HCT116 (cell line): ENCODE measurements around the gene RBM20. TPM values are rescaled to one million over a fixed set of nuclear protein-coding genes. Genes with fewer than 3 reads are reported as not detected.
A peak's percentile ranks its signal among the peaks of the same experiment; 100 is the strongest.

Source experiments
- ATAC-seq: fragments of 200-7000 bp; cut with Tn5 transposase; 2 replicates; pipeline ENCODE4 v1.9.1; 2020; ENCODE audit warnings: mild to moderate bottlenecking, moderate library complexity
- BruUV-seq: library from RNA; stranded (reverse); fragments of 400-500 nt; replicated peaks from 2 replicates; lab custom pipeline; 2021; lab: Mats Ljungman, UMichigan
- CTCF ChIA-PET: fragments of 300-600 bp; sonication (Branson Sonifier 250); formaldehyde crosslinking; loops from one replicate; lab custom pipeline; 2021; ENCODE audit warnings: antibody characterized with exemption; lab: Charles Lee
- POLR2A ChIA-PET: fragments of 300-600, 350-600 bp; sonication (Branson Sonifier 250); formaldehyde crosslinking; loops from one replicate; lab custom pipeline; 2021; ENCODE audit warnings: antibody characterized with exemption; lab: Charles Lee
- RAD21 ChIA-PET, 2 experiments: fragments of 300-600 bp; sonication (Branson Sonifier 250); formaldehyde crosslinking; loops; one replicate each; lab custom pipeline; 2023; ENCODE audit warnings: low total read pairs in 2 of 2; ENCODE audit not compliant: uncharacterized antibody in 2 of 2, unreplicated experiment in 2 of 2, low non-redundant PET in 1 of 2; lab: Charles Lee
- DNase-seq: peaks from one replicate; pipeline ENCODE4 v3.0.0-alpha.2; 2010; ENCODE audit warnings: low read depth, low spot score
- H2AFZ ChIP-seq: fragments of 200-600 bp; shearing (Covaris generic), sonication (generic); 2 replicates; pipeline ENCODE4 v1.6.1; 2017; ENCODE audit warnings: low read depth, mixed run types, mixed read lengths, antibody characterized with exemption, low read length; ENCODE audit not compliant: poor library complexity, severe bottlenecking
- H3K27ac ChIP-seq: 2 replicates; pipeline ENCODE4 v1.5.1; 2012; ENCODE audit warnings: low read depth, low read length
- H3K27me3 ChIP-seq: fragments of 200-600 bp; sonication (generic); 2 replicates; pipeline ENCODE4 v1.6.1; 2016; ENCODE audit warnings: mixed run types, low read length, mixed read lengths; ENCODE audit not compliant: insufficient read depth
- H3K36me3 ChIP-seq, 2 experiments: fragments of 200-500 bp in 1 of 2; fragments of 200-600 bp in 1 of 2; sonication (Bioruptor generic) in 1 of 2; sonication (generic) in 1 of 2; 2 replicates each; pipeline versions ENCODE4 v1.5.1 to v1.6.1; 2014 to 2016; ENCODE audit warnings: low read length in 2 of 2, inconsistent platforms in 1 of 2, mixed read lengths in 1 of 2, mixed run types in 1 of 2; ENCODE audit not compliant: insufficient read depth in 2 of 2, control insufficient read depth in 1 of 2
- H3K4me1 ChIP-seq, 2 experiments: fragments of 200-600 bp in 1 of 2; sonication (generic) in 1 of 2; 2 replicates each; pipeline versions ENCODE4 v1.5.1 to v1.6.1; 2012 to 2017; ENCODE audit warnings: low read length in 2 of 2, inconsistent platforms in 1 of 2, mild to moderate bottlenecking in 1 of 2, mixed read lengths in 1 of 2, mixed run types in 1 of 2, moderate library complexity in 1 of 2; ENCODE audit not compliant: insufficient read depth in 2 of 2, control insufficient read depth in 1 of 2
- H3K4me2 ChIP-seq: fragments of 200-600 bp; sonication (generic); 2 replicates; pipeline ENCODE4 v1.6.1; 2017; ENCODE audit warnings: mixed run types, low read length, mixed read lengths
- H3K4me3 ChIP-seq, 2 experiments: fragments of 200-600 bp in 1 of 2; sonication (generic) in 1 of 2; replicated peaks in 1 of 2; 2 replicates each; pipeline ENCODE4 v1.5.1; 2011 to 2016; ENCODE audit warnings: low read length in 2 of 2, control low read depth in 1 of 2, low read depth in 1 of 2, mild to moderate bottlenecking in 1 of 2, mixed read lengths in 1 of 2, mixed run types in 1 of 2
- H3K79me2 ChIP-seq: fragments of 200-600 bp; sonication (generic); 2 replicates; pipeline ENCODE4 v1.6.1; 2017; ENCODE audit warnings: mild to moderate bottlenecking, mixed run types, low read length, moderate library complexity, mixed read lengths; ENCODE audit not compliant: insufficient read depth
- H3K9ac ChIP-seq: fragments of 200-600 bp; sonication (generic); 2 replicates; pipeline ENCODE4 v1.6.1; 2016; ENCODE audit warnings: low read length, mixed read lengths
- H3K9me2 ChIP-seq: fragments of 200-600 bp; sonication (generic), shearing (Covaris generic); 2 replicates; pipeline ENCODE4 v1.6.1; 2017; ENCODE audit warnings: mixed run types, mild to moderate bottlenecking, moderate library complexity; ENCODE audit not compliant: insufficient read depth
- H3K9me3 ChIP-seq, 2 experiments: fragments of 200-500 bp in 1 of 2; fragments of 200-600 bp in 1 of 2; sonication (Bioruptor generic) in 1 of 2; sonication (generic) in 1 of 2; 2 replicates each; pipeline ENCODE4 v1.6.1; 2014 to 2017; ENCODE audit warnings: low read length in 2 of 2, mixed read lengths in 2 of 2, inconsistent platforms in 1 of 2, low read depth in 1 of 2, mild to moderate bottlenecking in 1 of 2, mixed run types in 1 of 2, moderate library complexity in 1 of 2; ENCODE audit not compliant: control insufficient read depth in 1 of 2, insufficient read depth in 1 of 2
- H4K20me1 ChIP-seq: fragments of 200-600 bp; sonication (generic), shearing (Covaris generic); 2 replicates; pipeline ENCODE4 v1.6.1; 2017; ENCODE audit warnings: mixed run types, mild to moderate bottlenecking, moderate library complexity; ENCODE audit not compliant: insufficient read depth
- ATF3 ChIP-seq: IDR thresholded peaks from 2 replicates; pipeline ENCODE4 v1.6.1; 2012
- CBX3 ChIP-seq: IDR thresholded peaks from 2 replicates; pipeline ENCODE4 v1.6.1; 2012; ENCODE audit warnings: low read depth
- CTCF ChIP-seq, 3 experiments: fragments of 200-600 bp in 1 of 3; sonication (generic) in 1 of 3; IDR thresholded peaks in 2 of 3; conservative IDR thresholded peaks in 1 of 3; 2 replicates each; pipeline ENCODE4 v1.5.1; 2012 to 2017; ENCODE audit warnings: low read depth in 2 of 3, low read length in 2 of 3, antibody characterized with exemption in 1 of 3, borderline replicate concordance in 1 of 3, control low read depth in 1 of 3, mild to moderate bottlenecking in 1 of 3, mixed read lengths in 1 of 3, mixed run types in 1 of 3, moderate library complexity in 1 of 3; ENCODE audit not compliant: insufficient read depth in 1 of 3
- EGR1 ChIP-seq: IDR thresholded peaks from 2 replicates; pipeline ENCODE4 v1.6.1; 2012; ENCODE audit warnings: low read depth
- ELF1 ChIP-seq: IDR thresholded peaks from 2 replicates; pipeline ENCODE4 v1.6.1; 2012; ENCODE audit warnings: low read depth, borderline replicate concordance
- JUND ChIP-seq: IDR thresholded peaks from 2 replicates; pipeline ENCODE4 v1.6.1; 2012
- POLR2A ChIP-seq: IDR thresholded peaks from 2 replicates; pipeline ENCODE4 v1.7.0; 2011; ENCODE audit warnings: borderline replicate concordance; ENCODE audit not compliant: insufficient read depth, insufficient read length; ENCODE audit errors: extremely low read depth
- POLR2AphosphoS5 ChIP-seq: IDR thresholded peaks from 2 replicates; pipeline ENCODE4 v1.6.1; 2011; ENCODE audit warnings: mild to moderate bottlenecking, low read depth, low read length, moderate library complexity
- RAD21 ChIP-seq: IDR thresholded peaks from 2 replicates; pipeline ENCODE4 v1.6.1; 2012; ENCODE audit warnings: low read depth, mild to moderate bottlenecking
- SIN3A ChIP-seq: IDR thresholded peaks from 2 replicates; pipeline ENCODE4 v1.6.1; 2012; ENCODE audit warnings: low read depth
- SP1 ChIP-seq: IDR thresholded peaks from 2 replicates; pipeline ENCODE4 v1.6.1; 2012; ENCODE audit warnings: low read depth
- TCF7L2 ChIP-seq: IDR thresholded peaks from 2 replicates; pipeline ENCODE4 v1.7.0; 2011; ENCODE audit warnings: borderline replicate concordance, inconsistent platforms; ENCODE audit not compliant: insufficient read depth, insufficient read length; ENCODE audit errors: extremely low read depth
- intact Hi-C: fragments of 100-400 bp; cut with micrococcal nuclease; formaldehyde crosslinking; loops from 2 replicates; pipeline ENCODE4 v1.10.0; 2022
- total RNA-seq: library from RNA; stranded (reverse); gene quantifications from one replicate; pipeline ENCODE4 v1.2.1, GENCODE V29; 2021; ENCODE audit not compliant: unreplicated experiment
- TF ChIP-seq, protein P1 (sequence below): IDR thresholded peaks from 2 replicates; pipeline ENCODE4 v1.6.1; 2012

RBM20 gene
- total RNA-seq, 1 experiment from 2014 or later: 2.0 TPM

GRCh38 chr10:110730345-110731050, 86.4 kb downstream of the RBM20 start (continued):
- TF ChIP-seq CBX3 (no peak), SIN3A (no peak)

DNA sequence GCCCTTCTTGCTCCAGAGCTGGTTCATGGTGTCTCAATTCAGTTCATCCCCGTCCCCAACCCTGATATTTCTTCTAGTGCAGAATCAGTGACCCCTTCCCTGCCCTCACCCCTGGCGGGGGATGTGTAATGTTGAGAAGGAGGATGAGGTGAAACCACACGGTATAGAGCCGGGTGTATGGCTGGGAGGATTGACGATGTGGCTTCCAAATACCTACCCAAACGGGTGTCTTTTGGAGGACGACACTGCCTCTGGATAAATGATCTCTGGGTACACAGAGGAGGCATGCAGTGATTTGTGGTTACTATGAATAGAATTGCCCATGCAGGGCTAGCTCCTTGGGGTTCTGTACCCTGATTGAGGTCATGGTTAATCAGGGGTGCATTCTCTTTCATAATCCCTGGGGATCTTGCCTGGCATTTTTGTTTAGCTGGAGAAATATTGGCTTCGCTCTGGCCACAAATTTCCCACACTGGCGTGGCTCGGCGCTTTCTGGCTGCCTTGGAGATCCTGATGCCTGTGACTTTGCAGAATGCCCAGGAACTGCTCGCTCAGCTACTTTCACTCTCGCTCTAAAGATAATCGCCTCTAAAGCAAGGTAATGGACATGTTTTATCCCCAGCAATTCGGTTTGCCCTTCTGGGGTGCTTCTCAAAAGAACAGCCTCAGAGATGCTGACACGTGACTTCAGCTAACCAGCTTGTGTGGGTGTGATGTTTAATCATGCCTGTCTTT, 89.2 kb downstream of the RBM20 start:
- ChIA-PET POLR2A (no interaction called here), CTCF (interaction anchor here (1.0 kb wide), 1 partner anchor 13 kb away, joined by 4 read pairs; no protein-coding TSS in a partner anchor), RAD21 (no interaction called here)
- H3K79me2 ChIP-seq: no peaks in the 10 kb centered on the region
- no peak for ATAC-seq
- peak overlapping the region; percentile 4; the same call in 1 of the 2 replicates for H3K4me2 ChIP-seq
- DNase-seq: no peak
- H3K36me3 ChIP-seq: no peaks in the 10 kb centered on the region
- H4K20me1 ChIP-seq: no peaks in the 10 kb centered on the region
- H3K4me3 ChIP-seq: no peak overlapping the region; a peak in 1 of 4 replicates
- no peaks in the 10 kb centered on the region for H3K9me3 ChIP-seq
- intact Hi-C loops: no loop called here
- no peaks in the 10 kb centered on the region for H3K9me2 ChIP-seq
- H3K27ac ChIP-seq: no peak overlapping the region
- H3K4me1 ChIP-seq: no peaks in the 10 kb centered on the region
- no peak overlapping the region for H3K9ac ChIP-seq
- BruUV-seq: no TSS peak
- TF ChIP-seq POLR2A: no peak
- no peak for TF ChIP-seq JUND
- H2AFZ ChIP-seq: no peak overlapping the region
- peaks cover 39% of the 10 kb centered on the region for H3K27me3 ChIP-seq

GRCh38 chr10:110735620-110736027, 91.5 kb downstream of the RBM20 start:
- BruUV-seq: no TSS peak
- POLR2A ChIA-PET: interaction anchor here (0.8 kb wide), 1 partner anchor 11 kb away, joined by 3 read pairs; no protein-coding TSS in a partner anchor
- Histone ChIP-seq H4K20me1 (no peaks in the 10 kb centered on the region), H3K4me1 (peaks cover 6 to 14% of the 10 kb centered on the region in 2 experiments; a peak in 3 of 4 replicates), H3K27ac (no peak overlapping the region), H3K4me2 (no peak overlapping the region), H3K9ac (no peak overlapping the region), H3K9me3 (no peaks in the 10 kb centered on the region), H3K79me2 (no peaks in the 10 kb centered on the region), H3K36me3 (no peaks in the 10 kb centered on the region), H3K4me3 (no peak overlapping the region), H3K9me2 (no peaks in the 10 kb centered on the region), H2AFZ (no peak overlapping the region), H3K27me3 (peaks cover 36% of the 10 kb centered on the region)
- RAD21 ChIA-PET: no interaction called here
- intact Hi-C loops: loop anchor here (5.0 kb wide), 1 partner anchor 123 kb away; no protein-coding TSS in a partner anchor
- ATAC-seq: no peak
- CTCF ChIA-PET: no interaction called here
- no peak for DNase-seq
- TF ChIP-seq, protein P1, sequence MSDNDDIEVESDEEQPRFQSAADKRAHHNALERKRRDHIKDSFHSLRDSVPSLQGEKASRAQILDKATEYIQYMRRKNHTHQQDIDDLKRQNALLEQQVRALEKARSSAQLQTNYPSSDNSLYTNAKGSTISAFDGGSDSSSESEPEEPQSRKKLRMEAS: no peak
- TF ChIP-seq SP1 (no peak), ELF1 (no peak), RAD21 (no peak), TCF7L2 (no peak), SIN3A (no peak), POLR2AphosphoS5 (no peak), CTCF (IDR thresholded peaks at IDR 0.05 in 2 of 3, conservative IDR thresholded peaks at IDR 0.05 in 1 of 3; ENCODE audit: borderline replicate concordance in 1 of 3, insufficient read depth in 1 of 3, low read depth in 2 of 3, low read length in 2 of 3) (no peak), ATF3 (no peak), EGR1 (no peak), JUND (no peak)
